Mesenchymal stem cell (in vitro differentiated cells and primary cell): Measurements from ENCODE around the gene THRA.

Experiments
- DNase-seq: peaks from one replicate; pipeline ENCODE4 v3.0.0-alpha.2; 2013
- H2AFZ ChIP-seq: one replicate; pipeline ENCODE4 v1.6.1; 2013; ENCODE audit warnings: low read depth, mild to moderate bottlenecking, control low read depth, inconsistent platforms, low read length, moderate library complexity
- H2AK5ac ChIP-seq: 2 replicates; pipeline ENCODE4 v1.6.1; 2013; ENCODE audit warnings: low read length, moderate library complexity, mild to moderate bottlenecking, inconsistent platforms; ENCODE audit not compliant: severe bottlenecking
- H2BK120ac ChIP-seq: one replicate; pipeline ENCODE4 v1.6.1; 2013; ENCODE audit warnings: low read depth, mild to moderate bottlenecking, inconsistent platforms, low read length, moderate library complexity
- H2BK12ac ChIP-seq, 2 experiments: one replicate each; pipeline ENCODE4 v1.6.1; 2013; ENCODE audit warnings: inconsistent platforms in 2 of 2, low read length in 2 of 2, mild to moderate bottlenecking in 2 of 2, moderate library complexity in 2 of 2, control low read depth in 1 of 2
- H2BK15ac ChIP-seq: one replicate; pipeline ENCODE4 v1.6.1; 2013; ENCODE audit warnings: mild to moderate bottlenecking, low read depth, inconsistent platforms; ENCODE audit not compliant: poor library complexity, severe bottlenecking
- H2BK5ac ChIP-seq: 2 replicates; pipeline ENCODE4 v1.6.1; 2013; ENCODE audit warnings: low read depth, mild to moderate bottlenecking, low read length, control low read depth, inconsistent platforms; ENCODE audit not compliant: poor library complexity, severe bottlenecking
- H3K14ac ChIP-seq, 2 experiments: one replicate each; pipeline ENCODE4 v1.6.1; 2013; ENCODE audit warnings: inconsistent platforms in 2 of 2, low read length in 2 of 2, control low read depth in 1 of 2, mild to moderate bottlenecking in 1 of 2, moderate library complexity in 1 of 2
- H3K18ac ChIP-seq, 2 experiments: one replicate each; pipeline ENCODE4 v1.6.1; 2013; ENCODE audit warnings: inconsistent platforms in 2 of 2, low read length in 2 of 2, control low read depth in 1 of 2, low read depth in 1 of 2, mild to moderate bottlenecking in 1 of 2
- H3K23ac ChIP-seq, 2 experiments: one replicate each; pipeline ENCODE4 v1.6.1; 2013; ENCODE audit warnings: inconsistent platforms in 2 of 2, low read length in 2 of 2, mild to moderate bottlenecking in 2 of 2, moderate library complexity in 2 of 2, control low read depth in 1 of 2
- H3K27ac ChIP-seq: 2 replicates; pipeline ENCODE4 v1.5.1; 2013; ENCODE audit warnings: mild to moderate bottlenecking, moderate library complexity, low read length, control low read depth, inconsistent platforms; ENCODE audit not compliant: poor library complexity, severe bottlenecking
- H3K27me3 ChIP-seq, 2 experiments: 2 replicates each; pipeline versions ENCODE4 v1.6.1 to v1.7.0; 2013; ENCODE audit warnings: low read length in 2 of 2, mild to moderate bottlenecking in 2 of 2, moderate library complexity in 2 of 2, control low read depth in 1 of 2, inconsistent platforms in 1 of 2; ENCODE audit not compliant: control insufficient read depth in 1 of 2, insufficient read depth in 1 of 2
- H3K36me3 ChIP-seq, 2 experiments: 2 replicates each; pipeline versions ENCODE4 v1.6.1 to v1.7.0; 2013; ENCODE audit warnings: low read length in 2 of 2, control low read depth in 1 of 2, inconsistent platforms in 1 of 2, low read depth in 1 of 2, mild to moderate bottlenecking in 1 of 2; ENCODE audit not compliant: insufficient read depth in 2 of 2, control insufficient read depth in 1 of 2
- H3K4ac ChIP-seq, 2 experiments: one replicate each; pipeline ENCODE4 v1.6.1; 2013; ENCODE audit warnings: inconsistent platforms in 2 of 2, low read length in 2 of 2, mild to moderate bottlenecking in 2 of 2, moderate library complexity in 2 of 2, control low read depth in 1 of 2, low read depth in 1 of 2
- H3K4me1 ChIP-seq: 2 replicates; pipeline ENCODE4 v1.6.1; 2013; ENCODE audit warnings: low read depth, low read length, control low read depth; ENCODE audit not compliant: control insufficient read depth, insufficient read depth
- H3K4me2 ChIP-seq: 2 replicates; pipeline ENCODE4 v1.6.1; 2013; ENCODE audit warnings: low read length, mild to moderate bottlenecking, inconsistent platforms; ENCODE audit not compliant: poor library complexity, severe bottlenecking
- H3K4me3 ChIP-seq, 2 experiments: 2 replicates each; pipeline versions ENCODE4 v1.5.1 to v1.7.0; 2013; ENCODE audit warnings: low read length in 2 of 2, mild to moderate bottlenecking in 2 of 2, control low read depth in 1 of 2, low read depth in 1 of 2; ENCODE audit not compliant: insufficient read depth in 1 of 2
- H3K79me1 ChIP-seq: replicated peaks from 2 replicates; pipeline ENCODE4 v1.6.1; 2013; ENCODE audit warnings: mild to moderate bottlenecking, control low read depth, low read length, inconsistent platforms; ENCODE audit not compliant: poor library complexity, severe bottlenecking
- H3K9ac ChIP-seq: 2 replicates; pipeline ENCODE4 v1.7.0; 2013; ENCODE audit warnings: mild to moderate bottlenecking, low read length, moderate library complexity
- H3K9me3 ChIP-seq: 2 replicates; pipeline ENCODE4 v1.7.0; 2013; ENCODE audit warnings: mild to moderate bottlenecking, low read length; ENCODE audit not compliant: control insufficient read depth
- H4K8ac ChIP-seq: one replicate; pipeline ENCODE4 v1.6.1; 2013; ENCODE audit warnings: inconsistent platforms, mild to moderate bottlenecking, low read length, moderate library complexity
- H4K91ac ChIP-seq: one replicate; pipeline ENCODE4 v1.6.1; 2013; ENCODE audit warnings: mild to moderate bottlenecking, low read length, inconsistent platforms
- WGBS: methylation state at CpG from one replicate; pipeline ENCODE4 v1.1.7; 2013; ENCODE audit warnings: mixed read lengths; 5-methylcytosine and 5-hydroxymethylcytosine counted together

Gene THRA

DNA sequence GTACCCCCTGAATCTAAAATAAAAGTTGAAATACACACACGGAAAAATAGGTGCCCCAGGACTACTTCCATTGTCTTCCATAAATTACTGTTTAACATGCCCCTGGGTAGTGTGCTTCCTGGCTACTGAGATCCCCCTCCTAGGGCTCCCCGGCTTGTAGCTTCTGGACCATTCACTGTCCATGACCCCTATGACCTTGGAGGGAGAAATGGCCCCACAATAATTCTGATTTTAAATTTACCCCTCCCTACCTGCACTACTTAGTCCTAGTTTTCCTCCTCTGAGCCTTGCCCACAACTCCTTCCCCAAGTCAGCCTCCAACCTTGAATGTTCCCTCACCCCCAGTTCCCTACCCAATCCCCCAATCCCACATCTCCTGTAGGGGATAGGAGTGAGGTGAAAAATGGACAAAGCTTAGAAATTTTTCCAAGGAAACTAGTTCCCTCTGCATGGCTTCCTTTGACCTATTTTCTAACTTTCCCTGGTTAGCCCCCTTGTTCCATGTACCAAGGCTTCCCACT, 49.5 kb downstream of the THRA start:
- DNase-seq = no peak

DNA sequence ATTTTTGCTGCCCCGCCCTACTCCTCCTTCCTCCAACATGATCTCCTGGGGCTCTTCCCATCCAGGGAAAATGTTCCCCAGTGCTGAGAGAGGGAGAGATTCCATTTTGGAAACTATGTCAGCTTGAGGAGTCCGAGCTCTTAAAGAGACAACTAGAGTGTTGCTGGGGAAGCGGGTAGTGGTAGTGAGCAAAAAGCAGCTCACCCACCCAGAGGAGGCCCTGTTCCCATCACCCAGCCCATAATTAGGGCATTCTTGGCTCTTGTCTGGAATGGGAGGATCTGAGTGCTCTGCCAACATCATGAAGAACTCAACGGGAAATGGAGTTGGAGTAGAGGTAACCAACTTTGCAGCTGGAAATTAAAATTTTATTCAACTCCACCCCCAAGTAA, 49.9 kb downstream of the THRA start:
- H3K36me3 ChIP-seq = no peaks in the 10 kb centered on the region
- H3K4me2 ChIP-seq = no peak overlapping the region
- peak overlapping the region; percentile 78 for H4K91ac ChIP-seq
- peak overlapping the region; percentile 76 for H4K8ac ChIP-seq
- no peaks in the 10 kb centered on the region for H3K27me3 ChIP-seq
- peaks cover 2% of the 10 kb centered on the region for H3K79me1 ChIP-seq
- no peak overlapping the region for H3K23ac ChIP-seq
- peak overlapping the region; percentile 73 for H2AK5ac ChIP-seq
- H3K9ac ChIP-seq = peak overlapping the region; percentile 85
- no peaks in the 10 kb centered on the region for H3K9me3 ChIP-seq
- no peak for DNase-seq
- peak overlapping the region in 1 of 2 experiments; percentile 71 for H3K4me3 ChIP-seq
- H2BK12ac ChIP-seq = peak overlapping the region; percentile 49 to 93
- H3K4me1 ChIP-seq = peaks cover 31% of the 10 kb centered on the region
- peak overlapping the region; percentile 7 to 11 for H3K18ac ChIP-seq
- H2BK5ac ChIP-seq = no peak overlapping the region
- H2BK15ac ChIP-seq = no peak overlapping the region
- peak overlapping the region; percentile 26 for H3K27ac ChIP-seq
- H3K4ac ChIP-seq = peak overlapping the region in 1 of 2 experiments; percentile 89
- no peak overlapping the region for H3K14ac ChIP-seq
- H2BK120ac ChIP-seq = peak overlapping the region; percentile 76
- no peak overlapping the region for H2AFZ ChIP-seq
- WGBS = 86% methylated on average over 2 of the region's 4 CpGs

More for the DNA sequence above, 49.5 kb downstream of the THRA start:
- Histone ChIP-seq H2BK15ac (peak overlapping the region; percentile 88), H4K91ac (peak overlapping the region; percentile 81), H3K18ac (peak overlapping the region; percentile 7 to 77), H4K8ac (peak overlapping the region; percentile 76), H3K14ac (no peak overlapping the region), H3K4me3 (peak overlapping the region in 1 of 2 experiments; percentile 71), H3K9me3 (no peaks in the 10 kb centered on the region), H3K27ac (no peak overlapping the region), H3K27me3 (no peaks in the 10 kb centered on the region), H2BK5ac (no peak overlapping the region), H2AFZ (no peak overlapping the region), H3K4me2 (no peak overlapping the region), H2BK12ac (peak overlapping the region; percentile 49 to 96), H3K4ac (peak overlapping the region in 1 of 2 experiments; percentile 89), H3K23ac (no peak overlapping the region), H3K9ac (peak overlapping the region; percentile 85), H3K79me1 (peaks cover 2% of the 10 kb centered on the region), H2AK5ac (peak overlapping the region; percentile 85), H3K4me1 (peaks cover 36% of the 10 kb centered on the region), H2BK120ac (peak overlapping the region; percentile 76), H3K36me3 (no peaks in the 10 kb centered on the region)
- 27% methylated on average over 2 of the region's 2 CpGs for WGBS

DNA sequence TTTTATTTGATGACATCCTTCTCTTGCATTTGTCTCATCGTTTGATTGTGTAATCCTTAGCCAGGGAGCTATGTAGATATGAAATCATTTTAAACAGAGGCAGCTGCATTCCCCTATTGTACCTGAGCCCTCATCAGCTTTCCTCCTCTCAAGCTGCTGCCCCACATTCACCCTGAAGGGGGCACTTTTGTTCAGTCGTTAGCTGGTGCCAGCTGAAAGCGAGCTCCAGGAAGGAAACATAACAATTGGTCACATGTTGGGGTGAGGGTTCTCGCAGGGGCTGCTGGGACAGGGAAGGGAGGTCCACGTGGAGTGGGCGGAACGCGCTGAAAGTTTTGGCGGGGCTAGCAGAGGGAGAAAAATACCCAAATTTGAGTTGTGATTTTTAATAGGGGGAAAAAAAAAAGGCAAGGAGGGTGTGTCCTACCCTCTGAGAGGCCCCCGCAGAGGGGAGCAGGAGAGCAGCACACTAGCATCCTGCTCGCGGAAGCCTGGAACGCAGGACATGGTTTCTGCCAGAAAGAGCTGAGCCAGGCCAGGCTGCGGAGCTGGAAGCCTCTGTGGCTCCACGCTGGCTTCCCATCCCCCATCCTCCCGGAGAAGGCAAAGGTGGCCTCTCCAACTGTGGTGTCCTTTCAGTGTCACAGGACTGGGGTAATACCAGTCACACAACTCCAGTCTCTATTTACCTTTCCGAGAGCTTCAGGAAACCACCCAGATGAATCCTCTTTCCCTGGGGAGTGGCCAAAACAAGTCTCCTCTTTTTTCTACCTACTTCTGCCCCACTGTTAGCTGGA, 50.5 kb downstream of the THRA start:
- Histone ChIP-seq H2BK120ac (peak overlapping the region; percentile 89), H4K91ac (peak overlapping the region; percentile 93), H2AFZ (no peak overlapping the region), H3K4me2 (peak overlapping the region; percentile 80), H3K23ac (no peak overlapping the region), H3K4me3 (peak overlapping the region; percentile 30 to 71), H2BK12ac (peak overlapping the region; percentile 17 to 32), H3K9me3 (no peaks in the 10 kb centered on the region), H3K9ac (peak overlapping the region; percentile 85), H3K4me1 (peaks cover 25% of the 10 kb centered on the region), H3K36me3 (no peaks in the 10 kb centered on the region), H3K14ac (no peak overlapping the region), H3K27me3 (no peaks in the 10 kb centered on the region), H4K8ac (peak overlapping the region; percentile 97), H3K79me1 (peaks cover 4% of the 10 kb centered on the region), H2AK5ac (peak overlapping the region; percentile 78), H3K18ac (peak overlapping the region; percentile 63 to 92), H3K4ac (peak overlapping the region; percentile 76 to 77), H2BK5ac (peak overlapping the region; percentile 97), H2BK15ac (peak overlapping the region; percentile 90), H3K27ac (peak overlapping the region; percentile 98)
- peak; percentile 94 for DNase-seq
- 2% methylated on average over 16 of the region's 17 CpGs for WGBS

DNA sequence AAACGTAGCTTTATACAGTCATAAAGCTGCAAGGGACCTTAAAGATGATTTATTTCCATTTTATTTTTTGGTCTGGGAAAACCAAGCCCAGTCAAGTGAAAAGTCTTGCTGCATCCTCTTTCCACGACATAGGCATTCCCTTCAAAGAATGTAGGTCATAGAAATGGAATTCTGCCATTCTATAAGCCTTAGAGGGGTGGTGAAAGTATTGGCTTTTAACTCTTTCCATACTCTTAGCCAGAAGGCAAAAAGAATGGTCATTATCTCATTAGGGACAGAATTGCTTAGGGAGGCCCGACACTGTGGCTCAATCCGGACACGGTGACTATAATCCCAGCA, 51.1 kb downstream of the THRA start:
- no peaks in the 10 kb centered on the region for H3K9me3 ChIP-seq
- H2BK12ac ChIP-seq = no peak overlapping the region
- H3K9ac ChIP-seq = peak overlapping the region; percentile 85
- WGBS = 67% methylated on average over 3 of the region's 5 CpGs
- H3K4me1 ChIP-seq = peaks cover 25% of the 10 kb centered on the region
- peak overlapping the region in 1 of 2 experiments; percentile 71 for H3K4me3 ChIP-seq
- H2BK5ac ChIP-seq = peak overlapping the region; percentile 85
- H2BK120ac ChIP-seq = peak overlapping the region; percentile 82
- peak; percentile 62 for DNase-seq
- H3K14ac ChIP-seq = no peak overlapping the region
- peak overlapping the region; percentile 65 to 92 for H3K18ac ChIP-seq
- no peaks in the 10 kb centered on the region for H3K36me3 ChIP-seq
- H4K8ac ChIP-seq = peak overlapping the region; percentile 97
- peak overlapping the region; percentile 58 to 76 for H3K4ac ChIP-seq
- H3K27me3 ChIP-seq = no peaks in the 10 kb centered on the region
- H2AK5ac ChIP-seq = peak overlapping the region; percentile 82
- H3K4me2 ChIP-seq = peak overlapping the region; percentile 80
- H3K23ac ChIP-seq = no peak overlapping the region
- no peak overlapping the region for H2AFZ ChIP-seq
- no peak overlapping the region for H2BK15ac ChIP-seq
- H3K79me1 ChIP-seq = peaks cover 4% of the 10 kb centered on the region
- H4K91ac ChIP-seq = no peak overlapping the region
- H3K27ac ChIP-seq = peak overlapping the region; percentile 98
